Epithelial cell of prostate (primary cell): ENCODE data around the gene OR6Y1.
A peak's percentile ranks its signal among the peaks of the same experiment; 100 is the strongest.

ENCODE experiments used
- DNase-seq: peaks from one replicate; pipeline ENCODE4 v3.0.0-alpha.2; 2011; ENCODE audit warnings: low read depth, low spot score
- H3K27ac ChIP-seq: fragments of 450-650 bp; 2 replicates; pipeline ENCODE4 v1.5.1; 2017; ENCODE audit warnings: mild to moderate bottlenecking

OR6Y1 gene, protein sequence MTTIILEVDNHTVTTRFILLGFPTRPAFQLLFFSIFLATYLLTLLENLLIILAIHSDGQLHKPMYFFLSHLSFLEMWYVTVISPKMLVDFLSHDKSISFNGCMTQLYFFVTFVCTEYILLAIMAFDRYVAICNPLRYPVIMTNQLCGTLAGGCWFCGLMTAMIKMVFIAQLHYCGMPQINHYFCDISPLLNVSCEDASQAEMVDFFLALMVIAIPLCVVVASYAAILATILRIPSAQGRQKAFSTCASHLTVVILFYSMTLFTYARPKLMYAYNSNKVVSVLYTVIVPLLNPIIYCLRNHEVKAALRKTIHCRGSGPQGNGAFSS

DNA sequence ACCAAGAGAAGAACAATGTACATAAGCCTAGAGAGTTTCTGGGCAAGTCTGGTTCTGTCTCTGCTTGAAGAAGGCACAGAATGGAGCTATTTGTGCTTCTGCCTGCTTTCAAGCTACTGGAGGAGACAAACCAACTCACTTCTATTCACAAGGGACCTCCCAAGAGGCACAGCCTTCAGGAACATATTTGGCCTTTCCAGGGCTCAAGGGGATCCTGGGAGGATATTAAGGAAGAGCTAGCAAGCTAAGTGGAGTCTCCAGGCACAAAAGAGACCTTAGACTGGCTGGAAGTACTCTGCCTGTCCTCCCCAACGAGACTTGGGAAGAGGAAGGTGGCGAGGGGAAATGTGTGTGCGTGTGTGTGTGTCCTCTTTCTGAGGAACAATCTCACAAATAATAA lies at the start of gene OR6Y1:
OR6Y1 (minus strand) TSS at position 54 of the 400 bp plus-strand sequence. CDS start 6,300 bp downstream, outside the sequence.
- no peak within 1 kb of the TSS for H3K27ac ChIP-seq
- no peak for DNase-seq

DNA sequence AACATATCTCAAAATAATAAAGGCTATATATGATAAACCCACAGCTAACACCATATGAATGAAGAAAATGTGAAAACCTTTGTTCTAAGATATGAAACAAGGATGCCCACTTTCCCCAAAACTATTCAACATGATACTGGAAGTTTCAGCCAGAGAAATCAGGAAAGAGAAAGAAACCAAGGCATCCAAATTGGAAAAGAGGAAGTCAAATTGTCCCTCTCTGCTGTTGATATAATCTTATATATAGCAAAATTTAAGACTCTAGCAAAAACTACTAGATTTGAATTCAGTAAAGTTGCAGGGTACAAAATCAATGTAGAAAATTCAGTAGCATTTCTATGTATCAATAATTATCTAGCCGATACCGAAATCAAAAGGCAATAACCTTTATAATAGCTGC lies 46.5 kb upstream of the OR6Y1 start:
- no peak for DNase-seq
- H3K27ac ChIP-seq, result no peak overlapping the region

DNA sequence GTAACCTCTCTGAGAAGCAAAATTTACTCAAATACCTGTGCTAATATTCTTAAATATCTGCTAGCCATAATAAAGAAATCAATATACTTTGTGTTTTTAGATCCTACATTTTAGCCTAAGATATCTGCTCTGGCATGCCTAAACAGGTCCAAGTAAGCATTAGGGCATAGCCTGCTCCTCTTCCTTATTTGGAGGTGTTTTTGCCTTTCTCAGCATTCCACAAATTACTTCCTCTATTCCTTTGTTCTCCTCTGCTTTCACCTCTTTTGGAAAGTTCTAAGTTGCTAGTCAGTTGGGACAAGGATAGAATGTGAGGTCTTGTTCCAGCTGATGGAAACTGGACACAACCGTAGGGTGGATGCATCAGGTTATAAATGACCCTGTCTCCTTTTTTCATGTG lies 32.7 kb upstream of the OR6Y1 start:
- no peak for DNase-seq
- no peak overlapping the region for H3K27ac ChIP-seq

DNA sequence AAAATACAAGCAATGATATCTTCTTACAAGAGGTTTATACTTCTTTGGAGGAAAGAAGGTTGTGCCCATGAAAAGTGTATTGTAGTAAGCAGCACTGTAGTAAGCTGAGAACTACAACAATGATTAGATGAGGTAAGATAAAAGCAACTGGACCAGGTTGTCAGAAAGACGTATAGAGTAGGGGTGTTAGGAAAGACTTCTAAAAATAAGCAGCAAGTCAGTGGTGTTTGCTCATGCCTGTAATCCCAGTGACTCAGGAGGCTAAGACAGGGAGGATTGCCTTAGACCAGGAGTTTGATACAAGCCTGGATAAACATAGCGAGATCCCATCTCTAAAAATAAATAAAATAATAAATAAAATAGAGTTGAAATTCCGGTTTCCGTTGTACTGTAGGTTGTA lies 29.8 kb upstream of the OR6Y1 start:
- DNase-seq, result no peak
- no peak overlapping the region for H3K27ac ChIP-seq

DNA sequence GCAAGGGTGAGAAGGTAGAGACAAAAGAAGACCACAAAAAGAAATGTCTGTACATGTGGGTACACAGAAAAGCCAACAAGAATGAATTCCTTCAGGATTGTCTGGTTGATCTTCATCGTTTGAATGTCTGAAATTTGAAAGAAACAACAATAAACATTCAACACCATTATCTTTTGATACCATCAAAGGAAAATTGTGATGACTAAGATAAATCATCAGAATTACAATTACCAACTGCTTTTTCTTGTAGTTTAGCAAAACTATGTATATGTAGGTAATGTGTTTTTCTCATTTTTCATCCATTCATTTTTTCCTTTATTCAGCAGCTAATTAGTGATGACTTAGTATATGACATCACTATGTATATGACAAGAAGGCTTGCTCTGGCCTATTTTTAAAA lies 25.5 kb upstream of the OR6Y1 start, which contains the start of gene OR10X1:
OR10X1 (minus strand) TSS at position 167 of the 400 bp plus-strand sequence; CDS start at position 167, 0 bp downstream.
- H3K27ac ChIP-seq, result no peak within 1 kb of the TSS
- DNase-seq, result no peak

DNA sequence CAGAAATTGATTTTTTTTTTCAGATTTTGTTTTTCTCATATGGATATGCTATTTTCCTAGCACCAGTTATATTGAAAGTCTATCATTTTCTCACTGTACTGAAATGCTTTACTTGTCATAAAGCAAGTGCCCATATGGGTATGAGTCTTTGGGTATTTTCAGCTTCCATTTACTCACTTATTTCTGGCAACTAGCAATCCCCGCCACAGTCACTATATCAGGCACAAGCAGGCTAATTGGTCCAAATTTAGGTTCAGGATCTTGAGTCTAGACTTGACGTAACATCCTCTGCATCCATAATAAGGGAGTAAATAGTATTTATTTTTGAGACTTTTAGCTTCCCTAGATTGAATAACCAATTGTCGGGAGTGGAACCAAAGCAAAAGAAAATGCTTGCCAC lies 23.4 kb upstream of the OR6Y1 start:
- no peak overlapping the region for H3K27ac ChIP-seq
- no peak for DNase-seq

DNA sequence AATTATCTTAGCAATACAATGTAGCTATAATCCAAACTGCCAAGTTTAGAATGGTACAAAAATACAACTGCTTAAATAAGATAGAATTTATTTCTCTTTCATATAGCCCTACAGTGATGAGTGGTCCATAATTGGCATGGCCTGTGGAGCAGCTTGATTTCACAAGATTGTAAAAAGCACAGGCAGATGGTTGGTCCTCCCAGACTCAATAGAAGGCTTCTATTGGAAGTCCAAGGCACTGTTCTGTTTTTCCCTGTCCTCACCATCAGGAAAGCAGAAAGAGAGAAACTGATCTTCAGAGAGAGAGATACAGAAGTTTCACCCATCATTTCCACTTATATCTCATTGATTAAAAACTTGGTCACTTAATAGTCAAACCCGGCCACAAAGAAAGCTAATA lies 18.0 kb upstream of the OR6Y1 start:
- DNase-seq, result no peak

DNA sequence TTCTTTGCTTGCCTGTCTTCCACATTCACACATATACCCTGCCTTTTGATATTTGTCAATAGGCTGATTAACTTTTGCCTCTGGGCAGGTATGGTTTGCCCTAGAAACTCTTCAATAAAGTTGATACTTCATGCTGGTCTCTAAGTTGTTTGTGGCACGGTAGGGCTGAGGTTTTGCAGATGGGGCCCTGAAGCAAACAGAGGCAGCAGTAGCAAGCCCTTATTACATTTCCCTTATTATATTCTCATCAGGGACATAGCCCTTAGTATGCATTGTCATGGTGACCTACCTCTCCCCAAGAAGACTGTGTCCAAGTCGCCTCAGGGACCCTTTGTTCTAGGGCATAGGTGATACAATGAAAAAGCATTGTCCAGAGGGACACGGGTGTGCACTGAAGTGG lies 16.3 kb upstream of the OR6Y1 start, which contains the start of gene OR6P1:
OR6P1 (minus strand) TSS at position 101 of the 400 bp plus-strand sequence. CDS start 6,976 bp downstream, outside the sequence.
- no peak for DNase-seq
- H3K27ac ChIP-seq, result no peak within 1 kb of the TSS

More for the DNA sequence above, 18.0 kb upstream of the OR6Y1 start:
- H3K27ac ChIP-seq, result no peak overlapping the region

DNA sequence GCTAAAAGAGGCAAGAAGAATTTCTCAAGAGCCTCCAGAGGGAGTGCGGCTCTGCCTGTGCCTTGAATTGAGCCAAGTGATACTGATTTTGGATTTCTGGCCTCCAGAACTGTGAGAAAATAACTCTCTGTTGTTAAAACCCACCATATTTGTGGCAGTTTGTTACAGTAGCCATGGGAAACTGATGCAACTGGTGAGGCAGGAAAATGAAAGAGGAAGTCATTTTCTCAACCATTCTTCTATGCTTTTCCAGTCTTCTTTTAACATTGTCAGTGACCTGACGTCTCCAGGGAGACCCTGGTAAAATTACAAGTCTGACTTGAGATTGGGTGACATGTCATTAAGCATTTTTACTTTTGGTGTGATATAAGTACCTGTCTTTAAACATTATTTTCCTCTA lies 10.4 kb upstream of the OR6Y1 start:
- H3K27ac ChIP-seq, result no peak overlapping the region
- DNase-seq, result no peak

DNA sequence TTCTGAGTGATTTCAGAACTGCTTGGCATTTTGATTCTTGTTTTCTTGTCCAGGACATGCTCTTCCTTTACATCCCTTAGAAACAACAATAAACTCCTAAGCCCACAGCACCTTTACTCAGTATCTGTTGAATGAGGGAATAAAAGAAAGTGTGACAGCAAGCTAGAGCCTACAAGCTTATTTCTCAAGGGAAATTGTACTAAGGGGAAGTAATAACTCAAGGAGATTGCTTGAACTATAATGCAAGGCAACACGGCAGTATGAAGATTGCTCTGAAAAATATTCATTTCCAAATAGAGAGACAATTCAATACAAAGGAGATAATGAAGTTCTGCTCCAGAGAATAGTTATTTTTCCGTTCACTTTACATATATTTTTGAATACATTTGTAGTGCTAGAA lies 9.6 kb upstream of the OR6Y1 start:
- no peak for DNase-seq
- no peak overlapping the region for H3K27ac ChIP-seq

DNA sequence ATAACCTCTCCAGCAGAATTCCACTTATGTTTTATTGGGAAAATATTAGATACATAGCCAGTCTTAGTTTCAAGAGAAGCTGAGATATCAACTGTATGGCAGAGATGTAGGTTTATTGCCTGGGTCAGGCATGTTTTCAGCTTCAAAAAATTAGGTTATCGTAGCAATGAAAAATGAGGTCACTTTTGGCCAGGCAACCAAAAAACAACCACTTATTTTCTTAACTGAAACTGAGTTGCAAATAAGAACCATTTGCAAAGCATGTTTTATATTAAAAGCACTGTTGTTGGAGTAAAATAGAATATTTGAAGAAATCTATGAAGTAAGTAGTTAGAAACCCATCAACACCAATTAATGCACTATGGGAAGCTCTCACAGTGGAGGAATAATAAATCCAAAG lies 5.5 kb upstream of the OR6Y1 start:
- no peak for DNase-seq
- no peak overlapping the region for H3K27ac ChIP-seq

DNA sequence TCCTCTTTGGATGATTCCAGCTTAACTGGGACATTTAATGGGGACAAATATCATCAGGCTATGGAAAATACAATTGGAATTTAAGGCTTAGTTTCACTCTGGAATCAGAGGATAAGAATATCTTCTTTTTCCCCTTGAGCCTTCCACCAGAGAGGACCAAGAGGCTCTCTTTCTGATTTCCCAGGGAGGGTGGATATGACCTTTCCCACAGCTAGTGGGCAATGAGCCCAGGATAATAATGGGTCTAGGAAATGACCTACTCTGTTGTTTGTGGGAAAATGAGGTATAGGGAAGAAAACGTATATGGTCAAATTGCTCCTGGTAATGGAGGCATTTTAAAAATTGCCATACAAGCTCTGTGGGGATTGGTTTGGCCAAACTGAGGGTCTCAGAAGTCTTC lies 1.9 kb downstream of the OR6Y1 start:
- no peak overlapping the region for H3K27ac ChIP-seq

DNA sequence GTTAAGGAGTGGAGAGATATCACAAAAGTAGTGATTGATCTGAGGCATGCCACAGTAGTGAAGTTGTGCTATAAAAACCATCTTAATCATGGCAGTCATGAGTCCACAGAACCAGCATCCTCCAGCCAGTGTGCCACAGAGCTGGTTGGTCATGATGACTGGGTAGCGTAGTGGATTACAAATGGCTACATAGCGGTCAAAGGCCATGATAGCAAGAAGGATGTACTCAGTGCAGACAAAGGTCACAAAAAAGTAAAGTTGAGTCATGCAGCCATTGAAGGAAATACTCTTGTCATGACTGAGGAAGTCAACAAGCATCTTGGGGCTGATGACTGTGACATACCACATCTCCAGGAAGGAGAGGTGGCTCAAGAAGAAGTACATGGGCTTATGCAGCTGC lies 6.7 kb downstream of the OR6Y1 start:
- H3K27ac ChIP-seq, result no peak overlapping the region

More for the DNA sequence above, 1.9 kb downstream of the OR6Y1 start:
- DNase-seq, result no peak

DNA sequence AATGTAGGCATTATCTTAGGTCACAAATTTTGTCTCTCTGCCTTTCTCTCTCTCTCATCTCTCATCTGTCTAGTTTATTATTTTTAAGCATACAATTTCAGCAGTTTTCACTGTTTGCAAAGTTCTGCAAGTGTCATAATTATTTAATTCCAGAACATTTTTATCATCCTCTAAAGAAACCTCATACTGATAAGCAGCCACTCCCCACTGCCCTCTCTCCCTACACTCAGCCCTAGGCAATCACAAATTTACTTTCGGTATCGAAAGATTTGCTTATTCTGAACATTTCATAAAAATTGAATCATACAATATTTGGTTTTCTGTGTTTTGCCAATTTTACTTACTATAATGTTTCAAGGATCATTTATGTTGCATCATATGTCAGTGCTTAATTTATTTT lies 16.6 kb downstream of the OR6Y1 start:
- H3K27ac ChIP-seq, result no peak overlapping the region
- no peak for DNase-seq

More for the DNA sequence above, 6.7 kb downstream of the OR6Y1 start:
- DNase-seq, result no peak

DNA sequence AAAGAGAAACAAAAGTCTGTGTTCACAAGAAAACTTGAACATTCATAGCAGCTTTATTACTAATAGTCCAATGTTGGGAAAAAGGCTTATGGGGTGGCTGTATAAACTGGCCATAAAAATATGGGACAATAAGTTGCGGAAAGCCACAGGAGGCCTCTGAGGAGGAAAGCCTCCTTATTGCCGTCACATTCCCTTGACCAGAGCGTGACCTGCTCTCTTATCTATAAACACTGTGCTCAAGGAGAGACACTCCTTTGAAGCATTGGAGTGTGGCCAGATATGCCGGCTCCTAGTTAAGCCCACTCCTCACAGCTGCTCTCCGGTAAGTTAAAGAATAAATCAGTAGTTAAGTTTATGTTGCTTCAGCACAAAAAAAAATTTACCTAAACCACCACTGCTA lies 19.7 kb downstream of the OR6Y1 start:
- no peak overlapping the region for H3K27ac ChIP-seq
- DNase-seq, result no peak

DNA sequence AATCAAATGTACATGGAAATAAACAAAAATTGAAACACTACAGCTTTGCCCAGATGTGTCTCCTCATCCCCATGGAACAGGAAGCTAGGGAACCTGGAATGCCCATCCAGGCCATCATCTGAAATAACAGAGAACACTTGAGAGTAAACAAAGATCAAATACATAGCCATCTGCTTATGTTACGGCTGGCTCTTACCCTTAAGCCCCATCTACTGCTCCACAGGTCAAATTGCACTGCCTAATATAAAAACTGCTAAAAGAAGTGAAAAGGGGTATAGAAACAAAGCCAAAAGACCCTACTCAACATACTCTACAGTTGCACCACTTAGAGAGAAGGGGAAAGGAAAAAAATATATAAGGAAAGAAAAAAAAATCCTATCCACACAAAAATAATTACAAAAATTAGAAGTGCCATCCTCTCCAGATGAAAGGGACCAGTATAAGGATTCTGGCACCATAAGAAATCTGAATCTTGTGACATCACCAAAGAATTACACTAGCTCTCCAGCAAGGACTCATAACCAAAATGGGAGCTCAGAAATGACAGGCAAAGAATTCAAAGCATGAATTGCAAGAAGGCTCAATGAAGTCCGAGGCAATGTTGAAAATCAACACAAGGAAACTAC lies 26.9 kb downstream of the OR6Y1 start:
- peak; percentile 26 for DNase-seq
- no peak overlapping the region for H3K27ac ChIP-seq

DNA sequence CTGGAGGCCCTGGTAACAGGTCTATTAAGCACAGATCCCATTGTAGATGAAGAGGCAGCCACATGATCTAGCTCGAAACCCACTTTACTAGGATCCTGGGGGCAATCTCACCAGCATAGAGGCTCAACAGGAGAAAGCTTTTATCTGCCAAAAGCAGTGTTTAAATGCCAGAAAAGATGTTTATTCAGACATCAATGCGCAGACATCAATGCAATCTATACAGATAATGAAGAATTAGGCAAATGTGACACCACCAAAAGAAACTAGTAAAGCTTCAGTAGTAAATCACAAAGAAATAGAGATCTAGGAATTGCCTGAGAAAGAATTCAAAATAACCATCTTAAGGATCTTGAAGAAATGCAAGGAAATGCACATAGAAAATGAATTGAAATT lies 32.5 kb downstream of the OR6Y1 start:
- no peak overlapping the region for H3K27ac ChIP-seq

DNA sequence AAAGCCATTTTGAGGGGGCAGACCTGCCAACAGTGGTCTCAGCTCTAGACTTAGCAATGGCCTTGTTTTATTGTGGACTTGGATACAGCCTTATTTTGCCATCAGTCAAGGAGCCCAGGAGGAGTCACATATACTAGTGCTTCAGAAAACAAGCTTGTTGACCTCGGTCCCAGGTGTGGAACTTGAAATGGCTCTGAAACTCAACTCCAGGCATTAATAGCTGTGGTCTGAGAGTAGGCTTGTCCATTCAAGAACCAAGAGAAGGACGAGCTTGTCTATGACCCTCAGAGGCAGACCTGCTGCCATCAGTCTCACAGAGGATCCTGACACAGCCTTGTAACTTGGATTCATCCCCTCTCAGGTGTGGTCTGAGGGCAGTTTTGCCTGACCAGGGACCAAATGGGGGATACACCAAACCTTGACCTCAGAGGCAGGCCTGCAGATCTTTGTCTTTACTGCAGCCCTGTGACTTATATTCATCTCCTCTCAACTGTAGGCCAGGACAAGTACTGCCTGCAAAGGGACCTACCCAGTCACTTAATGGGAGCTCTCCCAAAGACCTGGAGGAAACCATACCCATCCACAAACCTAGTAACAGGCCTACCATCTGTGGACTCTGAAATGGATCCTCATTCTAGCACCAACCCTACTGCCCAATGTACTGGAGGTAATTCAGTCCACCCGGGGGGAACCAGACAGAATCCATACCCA lies 33.1 kb downstream of the OR6Y1 start:
- no peak overlapping the region for H3K27ac ChIP-seq
- no peak for DNase-seq

More for the DNA sequence above, 32.5 kb downstream of the OR6Y1 start:
- DNase-seq, result no peak

DNA sequence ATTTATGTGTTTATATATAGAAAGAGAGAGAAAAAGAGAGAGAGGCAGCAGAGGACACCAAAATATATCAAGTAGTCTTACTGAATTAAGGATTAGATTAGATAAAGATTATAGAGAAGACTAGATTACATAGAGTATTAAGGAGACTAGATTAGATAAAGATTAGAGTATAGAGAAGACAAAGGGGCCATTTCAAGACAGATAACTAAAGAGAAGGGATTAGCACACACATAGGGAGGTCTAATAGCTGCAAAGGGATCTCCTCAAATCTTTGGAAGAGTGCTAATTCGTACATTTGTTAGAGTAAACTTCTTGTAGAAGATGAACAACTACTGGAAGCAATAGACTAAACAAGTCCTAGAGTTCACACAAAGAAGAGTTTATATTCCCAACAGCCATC lies 34.2 kb downstream of the OR6Y1 start:
- no peak for DNase-seq
- no peak overlapping the region for H3K27ac ChIP-seq

DNA sequence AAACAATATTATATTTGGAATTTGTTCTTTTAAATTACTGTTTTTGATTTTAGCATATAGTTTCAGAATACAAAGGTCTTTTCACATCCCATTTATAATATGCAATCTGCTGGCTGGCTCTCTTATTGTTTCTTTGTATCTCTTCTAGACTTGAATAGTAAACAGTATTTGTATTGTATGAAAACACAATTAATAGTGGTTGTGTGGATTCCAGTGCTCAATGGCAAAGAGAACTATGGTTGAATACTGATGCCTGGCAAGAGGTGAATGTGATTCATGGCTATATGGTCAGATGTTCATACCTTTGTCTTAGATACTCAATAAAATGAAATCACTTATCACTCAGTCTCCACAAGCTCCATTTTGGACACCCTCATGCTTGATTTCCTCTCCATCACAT lies 37.2 kb downstream of the OR6Y1 start:
- no peak for DNase-seq
- no peak overlapping the region for H3K27ac ChIP-seq
